ENCODE measurements around the gene GMPR2.

Gene GMPR2

DNA sequence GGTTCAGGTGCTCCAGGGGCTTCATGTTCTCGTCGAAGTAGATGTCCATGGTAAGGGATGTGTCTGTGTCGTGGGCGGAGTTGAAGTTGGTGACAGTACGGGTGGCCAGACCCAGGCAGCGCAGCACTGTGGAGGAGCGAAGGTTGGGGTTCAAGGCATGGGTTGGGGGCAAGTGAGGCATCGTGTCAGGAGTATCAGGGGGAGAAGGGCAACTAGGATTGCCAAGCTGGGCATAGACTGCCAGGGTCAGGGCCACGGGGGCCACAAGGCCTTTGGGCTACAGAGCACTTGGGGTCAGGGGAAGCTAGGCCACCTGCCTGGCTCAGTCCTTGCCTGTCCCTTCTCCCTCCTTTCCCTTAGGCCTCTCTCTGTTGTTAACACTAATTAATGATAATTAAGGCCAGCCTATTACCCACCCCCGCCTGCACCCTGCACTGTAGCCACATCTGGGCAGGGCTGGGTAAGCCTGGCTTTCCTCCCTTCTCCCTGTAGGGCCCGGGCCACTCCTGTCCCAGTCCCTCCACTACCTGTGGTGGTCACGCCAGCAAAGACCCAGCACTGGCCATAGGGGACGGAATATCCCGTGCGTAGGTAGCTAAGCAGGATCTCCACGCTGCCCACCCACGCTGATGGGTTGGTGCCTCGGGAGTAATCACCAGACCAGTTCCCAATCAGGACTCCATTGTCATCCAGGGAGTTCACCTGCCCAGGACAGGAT is 26.0 kb downstream of the GMPR2 start:
- in situ Hi-C loops (cut with MboI; ENCODE audit: low sequenced_read_pairs, unreplicated experiment) = no loop called here

DNA sequence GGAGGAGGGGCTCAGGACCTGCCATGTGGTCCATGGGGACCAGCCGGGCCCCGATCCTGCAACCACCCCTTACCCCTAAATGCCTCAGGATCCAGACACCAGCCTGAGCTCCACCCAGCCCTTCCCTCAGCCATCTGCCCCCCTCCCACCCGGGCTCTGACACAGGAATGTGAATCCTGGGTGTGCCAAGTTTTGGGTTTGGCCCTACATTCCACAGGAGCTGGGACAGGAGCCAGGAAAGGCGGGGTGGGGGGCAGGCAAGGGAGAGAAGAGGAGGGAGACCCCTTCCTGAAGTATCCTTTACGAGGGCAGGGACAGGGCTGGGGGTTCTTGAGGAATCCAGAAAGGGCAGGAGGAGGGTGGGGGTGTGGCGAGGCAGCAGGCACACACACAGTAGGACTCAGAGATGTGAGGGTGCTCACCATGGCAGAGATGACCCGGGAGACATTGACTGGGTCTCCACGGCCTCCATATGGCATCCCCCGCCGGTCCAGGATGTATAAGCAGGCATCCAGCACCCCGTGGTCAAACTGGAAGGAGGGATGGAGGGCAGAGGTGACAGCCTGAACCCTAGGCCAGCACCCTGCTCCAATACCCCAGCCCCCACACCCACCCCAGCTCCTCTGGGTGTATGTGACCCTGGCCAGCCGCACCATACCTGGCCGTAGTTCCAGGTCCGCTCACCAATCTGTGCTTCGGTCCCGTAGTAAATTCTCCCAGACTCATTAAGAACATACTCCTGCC is 26.7 kb downstream of the GMPR2 start:
- TF ChIP-seq, protein P1, sequence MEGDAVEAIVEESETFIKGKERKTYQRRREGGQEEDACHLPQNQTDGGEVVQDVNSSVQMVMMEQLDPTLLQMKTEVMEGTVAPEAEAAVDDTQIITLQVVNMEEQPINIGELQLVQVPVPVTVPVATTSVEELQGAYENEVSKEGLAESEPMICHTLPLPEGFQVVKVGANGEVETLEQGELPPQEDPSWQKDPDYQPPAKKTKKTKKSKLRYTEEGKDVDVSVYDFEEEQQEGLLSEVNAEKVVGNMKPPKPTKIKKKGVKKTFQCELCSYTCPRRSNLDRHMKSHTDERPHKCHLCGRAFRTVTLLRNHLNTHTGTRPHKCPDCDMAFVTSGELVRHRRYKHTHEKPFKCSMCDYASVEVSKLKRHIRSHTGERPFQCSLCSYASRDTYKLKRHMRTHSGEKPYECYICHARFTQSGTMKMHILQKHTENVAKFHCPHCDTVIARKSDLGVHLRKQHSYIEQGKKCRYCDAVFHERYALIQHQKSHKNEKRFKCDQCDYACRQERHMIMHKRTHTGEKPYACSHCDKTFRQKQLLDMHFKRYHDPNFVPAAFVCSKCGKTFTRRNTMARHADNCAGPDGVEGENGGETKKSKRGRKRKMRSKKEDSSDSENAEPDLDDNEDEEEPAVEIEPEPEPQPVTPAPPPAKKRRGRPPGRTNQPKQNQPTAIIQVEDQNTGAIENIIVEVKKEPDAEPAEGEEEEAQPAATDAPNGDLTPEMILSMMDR (IDR thresholded peaks at IDR 0.05; ENCODE audit: borderline replicate concordance, control extremely low read depth, extremely low read depth, insufficient read depth, missing control alignments) = no peak
- no peak for DNase-seq (ENCODE audit: low spot score)
- in situ Hi-C loops (cut with MboI; ENCODE audit: low sequenced_read_pairs, unreplicated experiment) = no loop called here

More for the DNA sequence above, 26.0 kb downstream of the GMPR2 start:
- TF ChIP-seq, protein P1 (IDR thresholded peaks at IDR 0.05; ENCODE audit: borderline replicate concordance, control extremely low read depth, extremely low read depth, insufficient read depth, missing control alignments) = no peak
- no peak for DNase-seq (ENCODE audit: low spot score)

DNA sequence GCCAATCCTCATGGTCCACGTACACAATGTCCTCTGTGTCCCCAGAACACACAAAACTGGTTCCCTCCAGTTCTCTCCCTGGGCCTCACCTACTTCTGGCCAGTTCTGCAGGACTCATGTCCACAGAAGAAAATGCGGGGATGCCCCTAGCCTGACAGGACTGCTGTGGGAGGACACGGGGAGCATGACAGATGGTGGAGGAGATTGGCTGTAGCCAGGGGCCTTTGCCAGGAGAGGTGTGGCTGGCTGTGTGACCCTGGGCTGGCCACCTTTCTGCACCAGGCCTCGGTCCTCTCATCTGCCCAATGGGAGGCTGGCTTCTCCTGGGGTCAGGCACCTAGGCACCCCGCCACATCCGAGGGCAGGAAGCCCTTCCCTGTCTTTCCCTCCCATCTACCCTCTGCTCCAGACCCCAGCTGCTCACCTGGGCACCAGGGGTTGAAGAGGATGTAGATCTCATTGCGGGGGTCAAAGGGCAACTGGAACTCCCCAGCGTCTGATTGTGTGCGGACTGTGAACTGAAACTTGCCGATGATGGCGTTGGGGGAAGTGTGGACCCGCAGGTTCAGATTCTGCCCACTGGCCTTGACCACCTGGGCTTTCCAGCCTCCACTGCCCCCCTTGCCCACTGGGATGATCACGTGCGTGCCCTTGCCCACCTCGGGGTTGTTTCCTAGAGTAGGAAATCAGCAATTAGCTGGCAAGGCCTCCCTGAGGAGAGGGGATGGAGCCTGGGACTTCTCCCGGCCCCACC is 27.5 kb downstream of the GMPR2 start:
- in situ Hi-C loops (cut with MboI; ENCODE audit: low sequenced_read_pairs, unreplicated experiment) = no loop called here
- no peak for DNase-seq (ENCODE audit: low spot score)
- TF ChIP-seq, protein P1 (IDR thresholded peaks at IDR 0.05; ENCODE audit: borderline replicate concordance, control extremely low read depth, extremely low read depth, insufficient read depth, missing control alignments) = no peak

DNA sequence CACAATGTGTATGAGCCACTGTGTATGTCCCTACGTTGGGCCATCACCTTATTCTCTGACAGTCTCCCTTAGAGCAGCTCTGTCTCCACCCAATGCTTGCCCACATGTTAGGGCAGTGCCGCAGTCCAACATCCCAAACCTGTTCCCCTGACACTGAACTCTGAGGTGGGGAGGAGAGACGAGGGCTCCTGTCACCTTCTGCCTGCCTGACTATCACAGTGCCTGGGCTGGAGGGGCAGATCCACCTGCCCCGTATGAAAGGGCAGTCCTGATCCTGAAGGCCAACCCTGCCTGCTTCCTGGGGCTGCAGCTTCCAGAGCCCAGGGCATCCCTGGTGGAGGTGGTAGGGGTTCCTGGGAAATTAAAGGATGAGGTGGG is 28.0 kb downstream of the GMPR2 start:
- in situ Hi-C loops (cut with MboI; ENCODE audit: low sequenced_read_pairs, unreplicated experiment) = no loop called here
- TF ChIP-seq, protein P1 (IDR thresholded peaks at IDR 0.05; ENCODE audit: borderline replicate concordance, control extremely low read depth, extremely low read depth, insufficient read depth, missing control alignments) = no peak
- no peak for DNase-seq (ENCODE audit: low spot score)

DNA sequence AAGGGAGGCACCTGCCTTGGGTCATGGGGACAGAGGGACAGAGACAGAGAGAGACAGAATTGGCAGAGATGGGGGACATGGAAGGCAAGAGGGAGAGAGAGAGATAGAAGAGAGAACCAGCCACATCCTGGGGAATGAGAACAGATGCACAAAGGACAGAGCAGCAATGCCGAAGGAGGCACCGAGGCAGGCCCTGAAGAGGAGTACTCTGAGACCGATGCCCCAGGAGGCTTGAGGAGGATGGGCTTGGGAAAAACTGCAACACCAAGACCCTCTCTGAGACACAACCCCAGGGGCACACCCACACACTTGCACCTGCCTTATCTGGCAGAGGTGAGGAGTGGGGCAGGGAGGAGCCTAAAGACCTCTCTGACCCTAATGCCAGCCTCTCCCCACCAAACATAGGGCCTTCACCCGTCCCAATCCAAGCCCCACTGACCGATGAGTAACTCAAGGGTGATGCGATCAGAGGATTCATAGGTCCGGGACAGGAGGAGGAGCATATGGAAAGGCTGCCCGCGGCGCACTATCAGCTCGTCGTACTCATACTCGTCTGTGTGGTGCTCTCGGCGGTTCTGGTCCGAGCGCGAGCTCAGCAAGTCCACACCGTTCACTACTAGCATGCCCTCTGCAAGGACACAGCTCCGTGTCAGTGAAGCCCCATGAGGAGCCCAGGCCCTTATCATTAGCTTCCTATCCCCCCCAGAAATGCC is 28.7 kb downstream of the GMPR2 start:
- no peak for DNase-seq (ENCODE audit: low spot score)
- in situ Hi-C loops (cut with MboI; ENCODE audit: low sequenced_read_pairs, unreplicated experiment) = no loop called here
- TF ChIP-seq, protein P1 (IDR thresholded peaks at IDR 0.05; ENCODE audit: borderline replicate concordance, control extremely low read depth, extremely low read depth, insufficient read depth, missing control alignments) = no peak

DNA sequence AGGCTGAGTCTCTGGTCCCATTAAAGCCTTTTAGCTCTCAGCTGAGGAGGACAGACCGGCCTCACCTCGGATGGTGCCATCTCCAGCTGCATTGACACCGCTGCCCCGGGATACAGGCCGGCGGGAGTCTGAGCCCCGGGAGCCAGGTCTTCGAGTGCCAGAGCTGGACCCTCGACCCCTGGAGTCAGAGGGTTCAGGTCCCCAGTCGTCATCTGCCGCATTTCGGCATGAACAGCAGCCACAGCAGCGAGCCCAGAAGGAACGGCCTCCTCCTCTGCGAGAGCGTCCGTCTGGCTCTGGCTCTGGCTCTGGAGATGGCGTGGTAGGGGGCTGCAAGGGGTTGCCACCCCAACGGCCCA is 29.2 kb downstream of the GMPR2 start:
- DNase-seq (ENCODE audit: low spot score) = no peak
- in situ Hi-C loops (cut with MboI; ENCODE audit: low sequenced_read_pairs, unreplicated experiment) = no loop called here
- TF ChIP-seq, protein P1 (IDR thresholded peaks at IDR 0.05; ENCODE audit: borderline replicate concordance, control extremely low read depth, extremely low read depth, insufficient read depth, missing control alignments) = no peak
